HG03521 (cell line): ENCODE results near the gene FASN.
A peak's percentile ranks its signal among the peaks of the same experiment; 100 is the strongest.

ENCODE experiments used
- ATAC-seq: cut with Tn5 transposase; IDR thresholded peaks from one replicate; pipeline ENCODE4 v1.9.1; 2021; ENCODE audit warnings: mild to moderate bottlenecking, moderate library complexity; ENCODE audit not compliant: unreplicated experiment

FASN gene

DNA sequence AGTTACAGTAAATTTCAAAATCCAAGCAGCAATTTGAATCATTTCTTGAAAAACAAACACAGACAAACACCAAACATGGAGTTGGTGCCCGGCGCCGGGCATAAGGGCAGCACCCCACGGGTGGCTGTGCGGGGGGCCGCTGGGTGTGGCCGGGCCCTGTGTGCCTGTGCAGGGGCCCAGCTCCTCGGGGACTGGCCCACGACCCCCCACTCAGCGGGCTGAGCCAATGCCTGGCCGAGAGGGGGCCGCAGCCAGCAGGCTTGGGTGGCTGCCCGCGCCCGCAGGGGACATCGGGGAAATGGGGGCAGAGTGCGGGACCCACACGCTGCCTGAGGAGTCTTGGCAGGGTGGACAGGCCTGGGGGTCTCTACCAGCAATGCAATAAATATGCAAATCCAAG is 19.6 kb downstream of the FASN start:
- ATAC-seq: no peak

DNA sequence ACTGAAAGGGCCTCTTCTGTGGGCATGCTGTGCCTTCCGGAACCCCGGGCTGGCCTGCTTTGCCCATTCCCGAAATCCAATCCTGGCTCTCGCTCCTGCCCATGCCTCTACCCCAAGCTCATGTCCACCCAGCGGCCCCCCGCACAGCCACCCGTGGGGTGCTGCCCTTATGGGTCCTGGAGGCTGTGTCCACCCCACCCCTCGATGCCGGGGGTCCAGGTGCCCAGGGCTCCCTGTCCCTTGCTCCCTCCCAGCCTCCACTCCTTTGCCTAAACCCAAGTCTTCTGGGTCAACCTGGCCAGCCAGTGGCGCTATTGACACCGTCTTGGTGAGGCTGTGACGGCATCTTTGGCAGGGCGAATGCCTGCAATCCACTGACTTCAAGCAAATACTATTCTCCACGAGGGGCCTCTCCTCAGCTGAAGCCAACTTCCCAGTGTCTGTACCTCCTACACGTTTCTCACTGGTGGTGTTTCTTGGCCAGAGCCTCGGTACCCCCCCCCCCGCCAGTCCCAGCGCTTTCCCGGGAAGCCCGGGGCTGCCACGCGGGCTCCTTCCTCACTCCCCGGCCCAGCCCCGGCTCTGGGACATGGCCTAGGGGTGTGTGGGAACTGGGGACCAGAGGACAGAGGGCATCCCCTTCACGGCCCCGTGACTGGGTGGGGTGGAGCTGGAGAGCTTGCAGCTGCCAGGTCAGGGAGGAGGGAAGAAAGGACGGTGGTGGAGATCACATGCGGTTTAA is 20.2 kb downstream of the FASN start:
- ATAC-seq: no peak

DNA sequence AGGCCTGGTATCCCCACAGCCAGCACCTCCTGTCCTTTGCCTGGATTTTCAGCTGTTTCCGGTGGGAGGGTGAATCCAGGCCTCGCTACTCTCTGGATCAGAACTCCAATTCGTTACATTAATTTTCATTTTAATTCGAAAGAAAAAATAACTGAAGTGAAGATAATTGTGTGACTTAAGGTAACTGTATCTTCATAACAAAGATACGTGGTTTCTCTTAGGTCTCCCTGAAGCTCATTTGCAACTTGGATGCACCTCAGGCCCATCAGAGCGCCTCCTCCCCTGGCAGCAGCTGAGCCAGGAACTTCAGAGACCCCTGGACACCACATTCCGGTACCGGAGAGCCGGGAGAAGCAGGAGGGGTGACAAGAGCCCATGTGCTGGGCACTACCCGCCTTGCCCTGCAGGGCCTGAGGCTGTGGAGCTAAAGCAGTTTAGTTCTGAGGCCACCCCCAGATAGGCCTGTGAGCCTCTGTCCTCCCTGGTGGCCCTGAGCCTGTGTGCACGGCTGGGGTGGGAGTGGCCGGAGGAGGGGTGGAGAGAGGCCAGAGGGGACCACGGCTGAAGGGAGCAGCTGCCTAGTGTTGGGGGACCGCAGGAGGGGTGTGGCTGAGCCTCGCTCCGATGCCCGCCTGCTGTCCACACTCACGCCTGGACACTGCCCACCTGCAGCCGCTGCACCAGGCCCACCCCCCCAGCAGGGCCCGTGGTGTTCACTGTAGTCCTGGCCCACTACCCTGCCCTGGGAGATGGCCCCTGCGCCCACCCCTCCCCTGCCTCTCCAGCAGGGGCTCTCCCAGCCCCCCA is 21.0 kb downstream of the FASN start:
- no peak for ATAC-seq

DNA sequence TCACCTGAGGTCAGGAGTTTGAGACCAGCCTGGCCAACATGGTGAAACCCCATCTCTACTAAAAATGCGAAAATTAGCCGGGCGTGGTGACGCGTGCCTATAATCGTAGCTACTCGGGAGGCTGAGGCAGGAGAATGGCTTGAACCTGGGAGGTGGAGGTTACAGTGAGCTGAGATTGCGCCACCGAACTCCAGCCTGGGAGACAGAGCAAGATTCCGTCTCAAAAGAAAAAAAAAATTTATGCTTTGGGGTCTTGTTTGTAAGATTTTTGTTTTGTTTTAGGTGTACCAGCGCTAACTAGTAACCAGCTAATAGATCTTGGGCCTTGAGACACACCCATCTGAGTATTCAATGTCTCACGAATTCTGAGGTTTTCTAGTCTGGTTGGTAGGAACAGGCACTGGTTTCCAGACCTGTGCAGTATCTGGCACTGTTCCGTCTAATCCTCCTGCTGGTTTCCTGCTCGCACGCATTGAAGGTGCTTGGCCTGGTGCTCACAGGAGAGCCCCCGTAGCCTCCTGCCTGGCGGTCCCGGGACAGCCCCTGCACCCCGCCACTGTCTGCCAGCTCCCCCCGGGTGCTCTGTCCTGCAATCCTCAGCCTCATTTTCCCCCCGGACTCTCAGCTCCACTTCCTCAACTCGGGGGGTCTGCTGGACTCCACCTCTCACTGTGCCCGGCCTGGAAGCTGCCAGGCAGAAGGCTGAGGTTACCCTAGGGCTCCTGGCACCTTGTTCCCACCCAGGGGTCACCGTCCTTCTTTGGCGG is 21.8 kb downstream of the FASN start:
- ATAC-seq: no peak

DNA sequence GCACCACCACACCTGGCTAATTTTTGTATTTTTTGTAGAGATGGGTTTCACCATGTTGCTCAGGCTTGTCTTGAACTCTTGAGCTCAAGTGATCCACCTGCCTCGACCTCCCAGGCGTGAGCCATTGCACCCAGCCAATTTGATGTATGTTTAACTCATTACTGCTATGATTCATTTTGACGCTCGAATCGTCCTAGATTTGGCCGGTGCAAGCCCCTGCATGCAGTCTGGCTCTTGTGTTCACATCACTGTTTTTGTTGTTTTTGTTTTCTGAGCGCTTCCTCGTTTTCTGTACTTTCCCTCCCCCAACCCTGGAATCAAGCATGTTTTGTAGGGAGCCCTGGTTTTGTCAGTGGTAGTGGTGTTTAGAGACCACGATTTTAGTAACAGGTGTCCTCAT is 24.6 kb downstream of the FASN start:
- ATAC-seq: no peak

DNA sequence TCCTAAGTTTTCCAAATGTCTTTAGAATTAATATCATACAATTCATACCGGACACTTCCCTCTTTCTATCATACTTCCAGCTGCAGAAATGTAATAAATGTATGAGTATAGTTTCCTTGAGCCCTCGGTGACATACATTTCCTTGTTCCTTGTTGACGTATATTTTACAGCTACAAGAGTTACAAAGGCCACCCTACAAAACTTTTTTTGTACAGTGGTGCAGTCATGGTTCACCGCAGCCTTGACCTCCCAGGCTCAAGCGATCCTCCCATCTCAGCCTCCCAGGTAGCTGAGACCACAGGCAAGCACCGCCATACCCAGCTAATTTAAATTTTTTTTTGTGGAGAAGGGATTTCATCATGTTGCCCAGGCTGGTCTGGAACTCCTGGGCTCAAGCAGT is 25.2 kb downstream of the FASN start:
- ATAC-seq: no peak

DNA sequence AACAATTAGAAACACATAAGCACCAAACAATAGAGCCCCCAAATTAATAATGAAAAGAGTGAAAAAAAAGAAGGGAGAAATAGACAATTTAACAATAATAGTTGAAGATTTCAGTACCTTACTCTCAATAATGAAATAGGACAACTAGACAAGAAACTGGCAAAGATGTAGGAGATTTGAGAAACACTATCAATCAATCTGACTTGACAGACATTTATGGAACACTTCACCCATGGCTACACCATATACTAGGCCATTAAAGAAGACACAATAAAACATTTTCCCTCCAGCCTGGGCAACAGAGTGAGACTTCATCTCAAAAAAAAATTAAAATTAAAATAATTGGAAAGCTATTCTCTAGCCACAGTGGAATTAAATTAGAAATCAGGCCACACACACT is 27.4 kb downstream of the FASN start:
- no peak for ATAC-seq

DNA sequence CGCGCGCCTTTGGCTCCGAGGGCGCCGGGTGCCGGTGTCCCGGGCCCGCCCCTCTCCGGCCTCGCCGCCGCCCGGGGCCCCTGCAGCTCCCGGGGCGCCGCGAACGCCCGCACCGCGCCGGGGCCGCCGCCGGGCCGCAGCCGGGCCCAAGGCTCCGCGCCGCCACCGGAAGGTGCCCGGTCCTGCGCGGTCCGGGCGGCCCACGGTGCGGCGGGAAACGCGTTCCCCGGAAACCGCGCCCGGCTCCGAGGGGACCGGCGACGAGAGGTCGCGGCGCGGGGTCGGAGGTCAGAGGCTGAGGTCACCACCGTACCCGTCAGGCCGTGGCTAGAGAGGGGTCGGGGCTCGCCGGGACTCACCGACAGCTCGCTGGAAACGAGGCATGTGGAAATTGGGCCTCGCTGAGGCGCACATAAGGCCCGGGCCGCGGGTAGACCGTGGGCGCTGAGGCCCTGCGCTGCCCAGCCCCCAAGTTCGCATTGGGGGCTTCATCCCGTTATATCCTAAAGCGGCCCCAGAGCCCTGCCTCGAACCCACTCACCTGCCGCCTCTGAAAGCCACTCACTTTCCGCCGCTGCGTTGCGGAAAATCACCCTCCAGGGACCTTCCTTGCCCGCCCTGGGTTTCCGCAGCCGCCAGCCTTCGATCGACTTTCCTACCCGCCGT is 32.3 kb downstream of the FASN start, which contains the start of gene DUS1L:
TSS of gene DUS1L (minus strand) at position 167 of the 666 bp plus-strand sequence. CDS start 745 bp downstream, outside the sequence.
- ATAC-seq: peak; percentile 67

DNA sequence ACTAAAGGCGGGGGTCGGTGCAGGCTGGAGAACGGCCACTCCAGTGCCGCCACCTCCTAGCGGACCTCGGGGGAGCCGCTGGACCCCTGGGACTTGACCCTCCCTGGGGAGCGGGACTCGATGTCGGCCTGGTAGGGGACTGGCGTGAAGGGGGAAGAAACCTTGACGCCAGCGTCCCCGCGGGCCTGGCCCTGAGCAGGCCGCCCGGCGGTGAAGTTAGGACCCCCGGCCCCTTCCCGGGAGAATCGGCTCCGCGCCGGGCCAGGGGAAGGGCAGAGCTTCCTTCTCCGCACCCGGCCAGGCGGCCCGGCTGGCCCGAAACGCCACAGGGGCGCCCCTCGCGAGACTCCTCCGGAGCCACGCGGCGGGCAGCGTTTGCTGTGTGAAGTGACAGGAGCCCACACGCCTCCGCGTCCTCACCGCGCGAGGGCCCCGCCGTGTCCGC is 32.8 kb downstream of the FASN start:
- ATAC-seq: peak; percentile 28

DNA sequence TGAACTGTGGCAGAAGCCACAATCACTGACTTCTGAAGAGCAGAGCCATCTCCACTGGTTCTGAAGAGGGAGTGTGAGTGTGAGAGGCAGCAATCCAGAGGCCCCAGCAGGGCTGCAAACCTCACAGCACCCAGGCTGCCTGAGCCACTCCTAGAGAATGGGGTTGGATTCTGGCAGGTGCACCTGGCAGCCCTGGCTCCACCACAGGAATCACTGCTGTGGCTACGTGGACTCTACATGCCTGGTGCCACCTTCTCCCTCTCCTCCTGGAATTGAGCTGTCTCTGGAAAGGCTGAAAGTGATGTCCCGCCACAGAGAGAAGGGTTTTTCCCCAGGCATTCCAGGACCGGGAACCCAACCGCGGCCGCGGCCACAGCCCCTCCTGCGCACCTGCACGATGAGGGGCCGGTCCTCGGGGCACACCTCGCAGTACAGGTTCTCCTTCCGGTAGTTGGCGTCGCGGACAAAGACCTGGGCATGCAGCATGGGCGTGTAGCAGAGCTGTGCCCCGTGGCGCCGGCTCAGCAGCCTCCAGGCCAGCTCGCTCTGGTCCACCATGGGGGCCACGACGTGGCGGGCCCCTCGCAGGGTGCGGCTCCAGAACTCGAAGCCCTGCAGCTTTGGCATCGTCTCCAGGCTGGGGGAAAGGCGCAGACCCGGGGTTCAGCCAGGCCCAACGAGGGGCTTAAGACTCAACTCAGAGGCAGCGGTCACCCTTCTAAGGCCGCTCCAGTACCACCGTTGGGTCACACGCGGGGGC is 33.4 kb downstream of the FASN start:
- ATAC-seq: no peak

DNA sequence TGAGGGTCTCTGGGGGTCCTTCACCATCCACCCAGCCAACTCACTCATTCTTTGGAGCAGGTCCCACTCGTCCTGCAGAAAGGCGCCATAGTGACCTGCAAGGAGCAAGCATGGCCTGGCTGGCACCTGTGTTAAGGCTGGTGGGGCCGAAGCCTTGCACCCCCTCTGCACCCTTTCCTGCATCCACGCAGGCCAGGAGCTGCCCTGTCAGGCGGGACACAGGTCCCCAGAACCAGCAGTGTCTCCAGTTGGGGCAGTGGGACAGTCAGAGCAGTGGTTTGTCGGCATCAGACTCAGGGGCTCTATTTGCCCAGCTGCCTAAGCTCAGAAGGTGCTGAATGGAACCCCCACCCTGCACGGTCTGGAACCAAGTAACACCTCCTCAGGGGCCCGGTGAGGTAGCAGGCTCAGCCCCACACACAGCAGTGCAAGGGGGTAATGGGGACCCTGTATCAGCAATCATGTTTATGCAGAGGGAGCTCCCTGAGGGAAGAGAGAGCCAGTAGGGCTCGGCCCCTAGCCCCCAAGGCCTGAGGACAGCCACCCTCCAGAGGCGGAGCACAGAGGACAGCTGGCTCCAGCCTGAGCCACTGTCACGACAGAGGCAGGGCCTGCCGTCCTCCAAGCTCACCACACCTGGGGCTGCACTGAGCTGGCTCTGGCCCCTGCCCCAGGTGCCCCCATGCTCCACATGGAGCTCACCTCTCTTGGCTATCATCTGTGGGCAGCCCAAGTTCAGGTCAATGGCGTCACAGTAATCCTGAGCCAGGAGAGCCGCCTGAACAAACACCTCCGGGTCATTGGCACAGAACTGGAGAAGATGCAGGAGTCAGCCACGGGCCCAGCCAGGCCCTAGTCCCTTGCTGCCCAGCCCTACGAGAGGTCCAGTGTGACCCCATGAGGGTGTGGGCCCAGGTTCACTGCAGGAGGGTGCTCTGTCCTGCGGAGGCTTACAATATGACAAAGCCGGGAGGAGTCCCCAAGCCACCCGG is 34.3 kb downstream of the FASN start:
- no peak for ATAC-seq

DNA sequence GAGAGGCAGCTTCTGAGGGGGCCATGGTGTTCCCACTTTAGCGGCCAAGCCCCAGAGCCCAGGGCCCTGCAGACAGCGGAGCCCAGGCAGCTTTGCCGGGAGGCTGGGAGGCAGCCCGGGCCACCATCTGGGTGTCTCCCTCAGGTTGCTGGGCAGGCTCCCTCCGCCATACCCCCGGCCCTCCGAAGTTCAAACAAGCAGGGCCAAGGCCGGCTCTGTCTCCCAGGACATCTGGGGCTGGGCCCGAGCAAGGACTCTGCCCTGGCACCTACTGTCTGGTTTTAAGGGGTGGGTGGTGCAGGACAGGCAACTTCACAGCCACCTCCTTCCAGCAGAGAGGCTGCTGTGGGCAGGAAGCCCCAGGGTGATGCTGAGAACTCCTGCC is 35.1 kb downstream of the FASN start:
- no peak for ATAC-seq

DNA sequence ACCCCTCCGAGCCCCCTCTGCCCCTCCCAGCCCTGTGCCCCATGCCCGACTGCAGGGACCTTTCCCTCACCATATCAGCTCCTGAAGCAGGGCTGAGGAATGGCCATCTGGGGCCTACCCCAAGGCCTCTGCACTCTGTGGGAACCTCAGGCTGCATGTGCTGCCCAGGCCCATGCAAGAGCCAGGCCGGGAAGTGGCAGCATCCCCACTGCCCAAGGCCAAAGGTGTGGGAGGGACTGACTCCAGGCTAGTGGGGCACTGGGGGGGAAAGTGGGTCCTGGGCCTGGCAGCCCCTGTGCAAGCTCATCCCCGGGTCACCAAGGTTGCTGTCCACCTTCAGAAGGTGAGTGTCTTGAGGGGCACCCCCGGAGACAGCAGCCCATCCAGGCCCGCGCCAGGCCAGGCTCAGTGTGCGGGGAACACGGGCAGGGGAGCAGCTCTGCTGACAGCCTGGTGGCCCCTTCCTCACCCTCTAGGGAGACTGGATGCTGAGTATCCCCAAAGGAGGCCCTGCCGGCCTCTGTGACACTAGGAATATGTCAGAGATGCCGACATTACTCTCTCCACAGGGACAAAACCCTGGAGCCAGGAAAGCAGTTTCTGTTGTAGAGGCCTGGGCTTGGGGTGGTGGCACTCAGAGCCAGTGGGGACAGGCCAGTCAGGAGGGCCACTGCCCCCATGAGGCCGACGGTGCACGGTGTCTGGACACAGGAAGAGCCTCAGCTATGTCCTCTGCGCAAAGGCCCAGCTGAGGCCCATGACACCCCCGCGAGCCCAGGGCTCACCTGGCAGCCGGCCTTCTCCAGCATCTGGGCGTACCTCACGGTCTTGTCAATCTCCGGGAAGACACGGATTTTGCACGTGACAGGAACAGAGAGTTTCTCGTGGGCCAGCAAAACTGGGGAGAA is 35.7 kb downstream of the FASN start:
- no peak for ATAC-seq

DNA sequence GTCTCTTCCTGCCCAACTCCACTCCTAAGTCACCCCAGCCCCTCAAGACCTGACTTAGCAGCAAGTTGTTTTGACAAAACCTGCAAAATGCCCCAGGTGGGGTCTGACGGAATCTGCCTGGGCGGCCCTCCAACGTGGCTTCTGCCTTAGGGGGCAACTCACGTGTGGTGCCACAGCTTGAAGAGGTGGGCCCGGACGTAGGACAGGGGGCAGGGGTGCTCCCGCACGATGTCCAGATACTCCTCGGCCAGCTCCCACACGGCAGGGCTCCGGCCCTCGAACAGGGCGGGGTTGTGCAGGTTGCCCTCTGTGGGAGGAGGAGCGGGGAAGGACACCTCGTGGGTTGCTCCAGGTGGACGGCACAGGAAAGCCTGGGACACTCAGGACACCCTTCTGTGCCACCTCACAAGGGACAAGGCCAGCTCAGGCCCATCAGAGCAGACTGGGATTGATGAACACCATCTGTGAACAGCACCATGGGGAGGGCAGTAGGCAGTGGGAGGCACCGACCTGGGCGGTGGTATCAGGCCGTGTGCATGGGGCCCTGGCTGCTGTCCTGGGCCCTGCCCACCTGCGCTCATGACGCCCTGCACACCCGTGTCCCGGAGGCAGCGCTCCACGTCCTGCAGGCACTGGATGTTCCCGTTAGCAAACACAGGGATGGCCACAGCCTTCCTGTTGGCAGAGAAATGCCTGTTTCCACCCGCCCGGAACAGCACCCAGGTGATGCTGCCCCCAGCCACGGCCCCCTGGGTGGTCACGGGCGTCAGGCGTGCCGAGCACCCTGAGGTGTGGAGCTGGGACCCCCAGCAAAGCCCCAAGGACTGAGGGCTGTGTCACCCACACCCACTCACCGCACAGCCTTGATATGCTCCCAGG is 36.8 kb downstream of the FASN start:
- ATAC-seq: no peak

DNA sequence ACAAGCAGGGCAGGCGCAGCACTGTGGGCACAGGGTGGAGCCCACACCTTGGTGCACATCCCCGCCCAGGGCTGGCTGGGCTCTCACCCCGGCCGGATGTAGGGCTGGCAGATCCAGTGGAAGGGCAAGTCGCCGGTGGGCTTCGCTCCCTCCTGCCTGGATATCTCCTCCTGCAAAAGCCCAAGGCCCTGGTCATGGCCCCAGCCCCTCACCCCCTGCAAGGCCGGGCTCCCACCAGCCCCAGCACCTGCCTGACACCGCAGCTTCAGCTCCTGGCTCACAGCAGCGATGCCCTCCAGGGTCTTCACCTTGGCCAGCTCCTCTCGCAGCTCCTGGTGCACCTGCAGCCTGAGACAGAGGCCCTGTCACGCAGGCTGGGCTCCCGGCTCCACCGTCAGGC is 37.4 kb downstream of the FASN start:
- ATAC-seq: no peak

DNA sequence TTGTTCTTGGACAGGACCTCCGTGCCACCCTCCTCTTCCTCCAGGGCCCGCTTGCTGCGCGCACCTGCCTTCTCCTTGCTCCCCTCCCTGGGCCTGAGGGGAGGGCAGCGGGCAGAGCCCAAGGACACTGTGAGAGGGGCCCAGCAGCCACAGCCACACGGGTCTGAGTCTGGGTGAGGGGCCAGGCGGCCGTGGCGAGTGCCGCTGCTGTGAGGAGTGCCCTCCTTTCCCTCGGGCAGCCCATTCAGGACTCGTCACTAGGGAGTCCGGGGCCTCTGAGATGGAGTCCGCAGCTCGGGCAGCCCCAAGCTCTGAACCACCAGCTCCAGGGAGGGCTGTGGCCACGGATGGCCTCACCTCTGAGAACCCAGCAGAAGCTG is 38.0 kb downstream of the FASN start:
- no peak for ATAC-seq
